Neural cell (in vitro differentiated cells): ENCODE results near the gene SMPD2. TPM values are rescaled to one million over a fixed set of nuclear protein-coding genes. Genes with fewer than 3 reads are reported as not detected.

ENCODE experiments used
- polyA plus RNA-seq: library from polyadenylated mRNA; depleted of rRNA; stranded (reverse); fragments of >200 nt; gene quantifications from 2 replicates; pipeline ENCODE4 v1.2.3, GENCODE V29; 2014

Gene SMPD2
- polyA plus RNA-seq, 1 donor from 2014 or later: 8.0 TPM

Other genes starting within 250 kb of the SMPD2 start
- gene CD164, start 58.3 kb upstream of the SMPD2 start, polyA plus RNA-seq: 35.3 and 42.6 TPM in 2 replicates
- gene PPIL6, start 96 bp upstream of the SMPD2 start, polyA plus RNA-seq: 2.5 and 11.8 TPM in 2 replicates
- gene MICAL1, start 15.0 kb downstream of the SMPD2 start, polyA plus RNA-seq: 54.2 and 80.1 TPM in 2 replicates
- 5.5 and 6.0 TPM in 2 replicates for gene ZBTB24, start 42.5 kb downstream of the SMPD2 start, polyA plus RNA-seq